Measurements from ENCODE around the gene C16orf96.

GRCh38 chr16:4557973-4558372, 1.8 kb downstream of the C16orf96 start:
- TF ChIP-seq, protein P1, sequence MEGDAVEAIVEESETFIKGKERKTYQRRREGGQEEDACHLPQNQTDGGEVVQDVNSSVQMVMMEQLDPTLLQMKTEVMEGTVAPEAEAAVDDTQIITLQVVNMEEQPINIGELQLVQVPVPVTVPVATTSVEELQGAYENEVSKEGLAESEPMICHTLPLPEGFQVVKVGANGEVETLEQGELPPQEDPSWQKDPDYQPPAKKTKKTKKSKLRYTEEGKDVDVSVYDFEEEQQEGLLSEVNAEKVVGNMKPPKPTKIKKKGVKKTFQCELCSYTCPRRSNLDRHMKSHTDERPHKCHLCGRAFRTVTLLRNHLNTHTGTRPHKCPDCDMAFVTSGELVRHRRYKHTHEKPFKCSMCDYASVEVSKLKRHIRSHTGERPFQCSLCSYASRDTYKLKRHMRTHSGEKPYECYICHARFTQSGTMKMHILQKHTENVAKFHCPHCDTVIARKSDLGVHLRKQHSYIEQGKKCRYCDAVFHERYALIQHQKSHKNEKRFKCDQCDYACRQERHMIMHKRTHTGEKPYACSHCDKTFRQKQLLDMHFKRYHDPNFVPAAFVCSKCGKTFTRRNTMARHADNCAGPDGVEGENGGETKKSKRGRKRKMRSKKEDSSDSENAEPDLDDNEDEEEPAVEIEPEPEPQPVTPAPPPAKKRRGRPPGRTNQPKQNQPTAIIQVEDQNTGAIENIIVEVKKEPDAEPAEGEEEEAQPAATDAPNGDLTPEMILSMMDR (IDR thresholded peaks at IDR 0.05): no peak
- TF ChIP-seq POLR2A (IDR thresholded peaks at IDR 0.05): no peak
